HG02678 (cell line): ENCODE results near the gene KLF6.

ENCODE experiments used
- ATAC-seq: cut with Tn5 transposase; IDR thresholded peaks from one replicate; pipeline ENCODE4 v1.9.1; 2021; ENCODE audit warnings: mild to moderate bottlenecking, moderate library complexity; ENCODE audit not compliant: unreplicated experiment

The KLF6 gene

DNA sequence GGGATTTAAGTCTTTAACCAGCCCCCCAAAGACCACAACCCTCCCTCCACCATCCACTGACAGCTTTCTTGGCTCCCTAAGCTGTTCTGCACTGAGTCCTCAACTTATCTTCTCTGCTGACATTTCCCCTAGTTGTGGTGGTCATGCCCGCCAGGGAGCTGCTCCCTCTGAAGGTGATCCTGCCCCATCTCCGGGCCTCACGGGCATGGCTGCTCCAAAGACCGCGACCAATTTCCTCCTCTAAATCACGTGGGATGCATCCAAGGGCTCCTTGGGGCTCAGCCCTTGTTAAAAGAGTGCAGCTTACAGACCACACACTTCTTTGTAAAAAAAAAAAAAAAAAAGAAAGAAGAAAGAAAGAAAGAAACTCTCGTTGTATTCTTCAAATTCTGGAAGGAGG is 27.1 kb upstream of the KLF6 start:
- ATAC-seq, result no peak

GRCh38 chr10:3811291-3811870 is 26.4 kb upstream of the KLF6 start:
- peak; percentile 85 for ATAC-seq

DNA sequence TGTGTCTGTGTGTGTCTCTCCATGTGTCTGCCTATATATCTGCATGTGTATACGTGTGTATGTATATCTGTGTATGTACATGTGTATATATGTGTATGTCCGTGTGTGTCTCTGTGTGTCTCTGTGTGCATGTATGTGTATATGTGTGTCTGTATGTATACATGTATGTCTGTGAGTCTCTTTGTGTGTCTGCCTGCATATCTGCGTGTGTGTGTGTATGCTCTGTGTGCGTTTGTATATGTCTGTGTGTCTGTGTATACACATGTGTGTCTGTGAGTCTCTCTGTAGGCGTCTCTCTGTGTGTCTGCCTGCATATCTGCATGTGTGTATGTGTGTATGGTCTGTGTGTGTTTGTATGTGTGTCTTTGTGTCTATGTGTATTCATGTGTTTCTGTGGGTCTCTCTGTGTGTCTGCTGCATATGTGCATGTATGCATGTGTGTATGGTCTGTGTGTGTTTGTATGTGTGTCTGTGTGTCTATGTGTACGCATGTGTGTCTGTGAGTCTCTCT is 23.7 kb upstream of the KLF6 start:
- ATAC-seq, result no peak

- ATAC-seq, result no peak
Observed at GRCh38 chr10:3807928-3808496, 23.0 kb upstream of the KLF6 start.

DNA sequence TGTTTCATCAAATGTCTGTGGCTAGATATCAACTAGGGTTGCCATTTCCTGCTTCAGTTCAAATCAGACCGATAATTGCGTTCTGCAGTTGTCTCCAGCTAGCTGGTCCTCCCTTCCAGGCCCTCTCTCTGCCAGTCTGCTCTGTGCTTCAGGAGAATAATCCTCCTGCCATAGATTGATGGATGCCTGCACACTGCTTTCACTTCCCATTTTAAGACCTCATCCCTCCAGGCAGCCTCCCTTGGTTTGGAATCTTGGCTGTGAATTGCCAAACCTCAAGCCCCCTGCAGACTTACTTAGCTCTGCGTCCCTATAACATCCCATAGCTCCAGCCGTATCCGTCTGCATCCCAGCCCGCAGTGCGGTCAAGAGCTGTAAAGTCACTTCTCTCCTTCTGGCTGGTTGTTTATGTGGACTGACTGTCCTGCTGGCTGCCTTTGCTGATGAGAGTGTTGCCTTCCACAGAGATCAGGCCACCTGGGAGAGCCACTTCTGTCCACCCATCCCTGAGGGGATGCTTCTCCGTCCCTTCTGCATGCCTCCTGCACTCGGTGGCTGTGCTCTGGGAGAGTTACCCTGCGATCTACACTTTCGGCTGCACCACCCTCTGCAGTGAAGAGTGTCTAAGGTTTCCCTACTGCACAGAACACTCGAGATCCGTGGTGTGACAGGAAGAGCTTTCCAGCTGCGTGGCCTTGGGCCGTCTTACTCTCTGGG is 22.4 kb upstream of the KLF6 start:
- ATAC-seq, result no peak

DNA sequence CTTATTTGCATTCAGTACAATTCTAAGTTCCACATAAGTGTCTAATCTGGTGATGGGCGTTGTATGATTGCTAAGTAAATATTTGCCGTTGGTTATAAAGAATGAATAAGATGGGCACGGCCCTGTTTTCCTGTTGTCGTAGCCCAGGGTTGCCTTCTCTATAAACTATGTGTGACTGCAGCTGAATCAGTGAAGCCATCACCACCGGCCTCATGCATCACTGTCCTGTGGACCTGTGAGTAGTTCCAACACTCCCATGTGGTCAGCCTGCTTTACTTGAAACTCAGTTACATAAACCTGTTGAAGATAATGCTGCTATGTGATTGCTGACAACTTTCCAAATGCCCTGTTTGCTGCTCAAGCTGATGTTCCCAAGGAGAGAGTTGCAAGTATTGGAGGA is 21.6 kb upstream of the KLF6 start:
- ATAC-seq, result no peak

GRCh38 chr10:3805791-3806461 is 20.9 kb upstream of the KLF6 start:
- peak; percentile 63 for ATAC-seq

- peak; percentile 34 for ATAC-seq
Observed at GRCh38 chr10:3805201-3805790, 20.3 kb upstream of the KLF6 start.

- no peak for ATAC-seq
Observed at GRCh38 chr10:3803927-3804741, 19.1 kb upstream of the KLF6 start.

- no peak for ATAC-seq
Observed at GRCh38 chr10:3803295-3803926, 18.4 kb upstream of the KLF6 start.

DNA sequence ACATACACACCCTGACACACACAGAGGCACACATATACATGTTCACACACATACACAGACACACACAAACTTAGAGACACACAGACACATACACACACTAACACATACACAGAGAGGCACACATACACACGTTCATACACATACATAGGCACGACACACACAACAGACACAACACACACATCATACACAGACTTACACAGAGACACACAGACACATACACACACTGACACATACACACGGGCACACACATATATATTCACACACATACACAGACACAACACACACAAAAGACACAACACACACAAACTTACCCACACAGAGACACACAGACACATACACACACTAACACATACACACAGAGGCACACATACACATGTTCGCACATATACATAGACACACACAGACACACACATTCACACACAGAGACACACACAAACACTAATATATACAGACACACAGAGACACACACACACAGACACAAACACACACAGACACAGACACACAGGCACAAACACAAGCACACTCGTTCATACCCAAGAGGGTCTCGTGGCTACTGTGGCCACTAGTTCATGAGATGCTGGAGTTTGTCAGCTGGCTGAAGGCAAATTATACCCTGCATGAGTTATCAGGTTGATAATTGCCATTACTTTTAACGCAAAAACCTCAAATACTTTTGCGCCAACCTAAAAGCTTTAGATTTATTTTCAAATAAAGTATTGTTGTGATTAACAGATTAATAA is 17.7 kb upstream of the KLF6 start:
- no peak for ATAC-seq

- no peak for ATAC-seq
Observed at GRCh38 chr10:3801558-3802192, 16.7 kb upstream of the KLF6 start.

GRCh38 chr10:3800586-3800985 is 15.6 kb upstream of the KLF6 start:
- no peak for ATAC-seq

GRCh38 chr10:3797750-3798149 is 12.7 kb upstream of the KLF6 start:
- ATAC-seq, result no peak

DNA sequence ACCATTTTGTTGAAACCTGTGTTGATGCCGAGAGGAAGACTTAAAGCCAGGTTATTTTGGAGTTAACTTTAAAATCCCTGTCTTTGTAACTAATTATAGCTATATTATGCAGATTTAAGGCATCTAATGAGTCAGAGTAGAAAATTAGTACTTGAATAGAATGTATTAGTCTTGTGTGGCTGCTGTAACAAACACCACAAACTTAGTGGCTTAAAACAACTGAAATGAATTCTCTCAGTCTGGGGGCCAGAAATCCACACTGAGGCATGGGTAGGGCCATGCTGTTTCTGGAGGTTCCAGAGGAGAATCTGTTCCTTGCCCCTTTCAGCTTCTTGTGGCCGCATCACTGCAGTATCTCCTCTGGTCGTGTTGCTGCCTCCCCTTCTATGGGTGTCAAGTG is 8.5 kb upstream of the KLF6 start:
- ATAC-seq, result no peak

- no peak for ATAC-seq
Observed at GRCh38 chr10:3792710-3793219, 7.8 kb upstream of the KLF6 start.

- no peak for ATAC-seq
Observed at GRCh38 chr10:3791974-3792633, 7.1 kb upstream of the KLF6 start.

DNA sequence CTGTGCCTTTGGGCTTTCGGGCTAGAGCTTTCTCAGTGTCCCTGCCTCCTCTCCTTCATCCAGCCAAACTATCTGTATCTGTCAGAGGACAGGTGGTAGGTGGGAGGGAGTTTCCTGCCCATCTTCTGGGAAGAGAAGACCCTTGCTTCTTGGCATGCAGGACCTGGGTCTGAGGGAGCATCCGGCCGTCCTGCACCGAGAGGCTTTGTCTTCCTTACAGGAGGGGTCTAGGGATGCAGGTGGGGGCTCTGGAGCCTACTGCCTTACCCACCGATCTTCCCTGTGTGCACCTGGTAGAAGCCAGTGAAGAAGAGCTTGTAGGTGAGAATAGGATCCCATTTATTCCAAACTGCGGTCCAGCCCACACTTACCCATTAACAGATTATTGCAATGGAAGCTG is 5.8 kb upstream of the KLF6 start:
- ATAC-seq, result no peak
